Measurements from ENCODE around the gene KAZN. TPM values are rescaled to one million over a fixed set of nuclear protein-coding genes. Genes with fewer than 3 reads are reported as not detected.

KAZN gene
- polyA plus RNA-seq, 2 of the 4 experiments (the other 2 are of a cell fraction) = 1.3 to 1.9 TPM

DNA sequence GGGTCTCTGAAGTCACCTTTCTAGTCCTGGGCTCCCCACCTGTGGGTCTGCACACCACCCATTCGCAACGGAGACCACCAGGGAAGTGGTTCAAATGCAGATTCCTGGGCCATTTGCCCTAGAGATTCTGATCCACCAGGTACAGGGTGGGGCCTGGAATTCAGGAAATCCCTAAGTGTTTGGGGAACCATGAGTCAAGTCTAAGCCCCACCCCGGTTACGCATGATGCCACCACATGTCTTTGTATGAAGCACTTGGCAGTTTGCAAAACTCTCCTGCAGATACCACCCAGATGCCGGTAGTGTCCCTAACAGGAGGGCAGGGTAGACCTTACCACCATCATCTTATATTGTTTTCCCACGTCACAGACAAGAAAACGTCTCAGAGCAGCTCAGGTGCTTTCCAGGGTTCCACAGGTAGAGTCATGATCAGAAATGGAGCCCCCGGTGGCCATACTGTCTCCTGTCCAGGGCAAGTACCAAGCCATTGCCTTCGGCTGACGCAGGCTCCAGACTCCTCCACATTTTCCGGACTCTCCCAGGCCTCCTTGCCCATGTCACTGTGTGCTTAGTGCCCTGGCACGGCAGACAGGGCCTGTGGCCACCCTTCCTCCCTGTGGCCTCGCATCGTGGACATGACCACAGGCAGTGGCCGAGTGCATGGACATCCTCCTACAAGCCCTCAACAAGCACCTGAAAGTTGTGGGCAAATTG, 465.9 kb downstream of the KAZN start:
- no peak overlapping the region for H3K27ac ChIP-seq
- no peak for ATAC-seq
- no peak for TF ChIP-seq PHF8 (IDR thresholded peaks at IDR 0.05; ENCODE audit: borderline replicate concordance, low read depth)
- no peak for TF ChIP-seq POLR2AphosphoS2 (conservative IDR thresholded peaks at IDR 0.05; ENCODE audit: low read length)
- TF ChIP-seq BCL3 (IDR thresholded peaks at IDR 0.05) = no peak
- no peak for TF ChIP-seq MYC (IDR thresholded peaks at IDR 0.05; ENCODE audit: borderline replicate concordance, low read length)
- TF ChIP-seq POLR2A (IDR thresholded peaks at IDR 0.05; ENCODE audit: low read length) = no peak
- no peak for TF ChIP-seq RNF2 (IDR thresholded peaks at IDR 0.05; ENCODE audit: borderline replicate concordance, low read depth)
- TF ChIP-seq, protein P1, sequence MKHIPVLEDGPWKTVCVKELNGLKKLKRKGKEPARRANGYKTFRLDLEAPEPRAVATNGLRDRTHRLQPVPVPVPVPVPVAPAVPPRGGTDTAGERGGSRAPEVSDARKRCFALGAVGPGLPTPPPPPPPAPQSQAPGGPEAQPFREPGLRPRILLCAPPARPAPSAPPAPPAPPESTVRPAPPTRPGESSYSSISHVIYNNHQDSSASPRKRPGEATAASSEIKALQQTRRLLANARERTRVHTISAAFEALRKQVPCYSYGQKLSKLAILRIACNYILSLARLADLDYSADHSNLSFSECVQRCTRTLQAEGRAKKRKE (CRISPR knock-in tag; IDR thresholded peaks at IDR 0.05; ENCODE audit: low read depth) = no peak
- no peak for TF ChIP-seq BHLHE40 (IDR thresholded peaks at IDR 0.05; ENCODE audit: low read depth, low read length)
- no peak for TF ChIP-seq ZSCAN20 (CRISPR knock-in tag; IDR thresholded peaks at IDR 0.05)
- no peak for TF ChIP-seq TFCP2L1 (CRISPR knock-in tag; IDR thresholded peaks at IDR 0.05)
- TF ChIP-seq HDAC2 (IDR thresholded peaks at IDR 0.05) = no peak
- no peak for TF ChIP-seq CEBPB (IDR thresholded peaks at IDR 0.05)
- H3K4me2 ChIP-seq = no peak overlapping the region
- POLR2A ChIA-PET = no interaction called here
- CTCF ChIA-PET = no interaction called here
- no peak for DNase-seq (ENCODE audit: low read depth in 1 of 2, low spot score in 1 of 2)
- no peaks in the 10 kb centered on the region for H3K9me3 ChIP-seq
- no peaks in the 10 kb centered on the region for H3K4me1 ChIP-seq
- FAIRE-seq = no peak
- 79% methylated on average over 15 of the region's 15 CpGs for WGBS (ENCODE audit: missing lambda C conversion rate)
- H3K4me3 ChIP-seq = no peak overlapping the region

GRCh38 chr1:15065291-15065690, 466.8 kb downstream of the KAZN start:
- ChIA-PET CTCF (no interaction called here), POLR2A (no interaction called here)
- Histone ChIP-seq H3K9me3 (no peaks in the 10 kb centered on the region), H3K4me2 (no peak overlapping the region), H3K4me1 (no peaks in the 10 kb centered on the region), H3K4me3 (no peak overlapping the region), H3K27ac (no peak overlapping the region)
- ATAC-seq (no peak), DNase-seq (ENCODE audit: low read depth in 1 of 2, low spot score in 1 of 2) (no peak), FAIRE-seq (no peak)
- 64% methylated on average over 7 of the region's 7 CpGs for WGBS (ENCODE audit: missing lambda C conversion rate)
- no peak for TF ChIP-seq KDM5A (IDR thresholded peaks at IDR 0.05)
- no peak for TF ChIP-seq EHMT2 (IDR thresholded peaks at IDR 0.05; ENCODE audit: low read depth)
- TF ChIP-seq KDM1A (IDR thresholded peaks at IDR 0.05; ENCODE audit: low read depth) = no peak
- TF ChIP-seq EHF (CRISPR knock-in tag; IDR thresholded peaks at IDR 0.05) = no peak
- TF ChIP-seq ESRRA (IDR thresholded peaks at IDR 0.05; ENCODE audit: borderline replicate concordance, low read length) = no peak
- no peak for TF ChIP-seq CHD2 (IDR thresholded peaks at IDR 0.05; ENCODE audit: low read length, partially characterized antibody)
- TF ChIP-seq NR3C1 (IDR thresholded peaks at IDR 0.05) = no peak
- no peak for TF ChIP-seq GATA3 (IDR thresholded peaks at IDR 0.05; ENCODE audit: borderline replicate concordance)
- no peak for TF ChIP-seq POLR2AphosphoS2 (conservative IDR thresholded peaks at IDR 0.05; ENCODE audit: low read length)
- TF ChIP-seq PBX3 (IDR thresholded peaks at IDR 0.05) = no peak
- TF ChIP-seq RARB (CRISPR knock-in tag; IDR thresholded peaks at IDR 0.05) = no peak
- TF ChIP-seq, protein P2, sequence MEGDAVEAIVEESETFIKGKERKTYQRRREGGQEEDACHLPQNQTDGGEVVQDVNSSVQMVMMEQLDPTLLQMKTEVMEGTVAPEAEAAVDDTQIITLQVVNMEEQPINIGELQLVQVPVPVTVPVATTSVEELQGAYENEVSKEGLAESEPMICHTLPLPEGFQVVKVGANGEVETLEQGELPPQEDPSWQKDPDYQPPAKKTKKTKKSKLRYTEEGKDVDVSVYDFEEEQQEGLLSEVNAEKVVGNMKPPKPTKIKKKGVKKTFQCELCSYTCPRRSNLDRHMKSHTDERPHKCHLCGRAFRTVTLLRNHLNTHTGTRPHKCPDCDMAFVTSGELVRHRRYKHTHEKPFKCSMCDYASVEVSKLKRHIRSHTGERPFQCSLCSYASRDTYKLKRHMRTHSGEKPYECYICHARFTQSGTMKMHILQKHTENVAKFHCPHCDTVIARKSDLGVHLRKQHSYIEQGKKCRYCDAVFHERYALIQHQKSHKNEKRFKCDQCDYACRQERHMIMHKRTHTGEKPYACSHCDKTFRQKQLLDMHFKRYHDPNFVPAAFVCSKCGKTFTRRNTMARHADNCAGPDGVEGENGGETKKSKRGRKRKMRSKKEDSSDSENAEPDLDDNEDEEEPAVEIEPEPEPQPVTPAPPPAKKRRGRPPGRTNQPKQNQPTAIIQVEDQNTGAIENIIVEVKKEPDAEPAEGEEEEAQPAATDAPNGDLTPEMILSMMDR (IDR thresholded peaks at IDR 0.05) = no peak
- no peak for TF ChIP-seq EP300 (IDR thresholded peaks at IDR 0.05)
- no peak for TF ChIP-seq FOSB (CRISPR knock-in tag; IDR thresholded peaks at IDR 0.05)
- TF ChIP-seq, protein P3, sequence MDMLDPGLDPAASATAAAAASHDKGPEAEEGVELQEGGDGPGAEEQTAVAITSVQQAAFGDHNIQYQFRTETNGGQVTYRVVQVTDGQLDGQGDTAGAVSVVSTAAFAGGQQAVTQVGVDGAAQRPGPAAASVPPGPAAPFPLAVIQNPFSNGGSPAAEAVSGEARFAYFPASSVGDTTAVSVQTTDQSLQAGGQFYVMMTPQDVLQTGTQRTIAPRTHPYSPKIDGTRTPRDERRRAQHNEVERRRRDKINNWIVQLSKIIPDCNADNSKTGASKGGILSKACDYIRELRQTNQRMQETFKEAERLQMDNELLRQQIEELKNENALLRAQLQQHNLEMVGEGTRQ (IDR thresholded peaks at IDR 0.05) = no peak
- TF ChIP-seq FOSL2 (IDR thresholded peaks at IDR 0.05) = no peak
- TF ChIP-seq FOSL2 (CRISPR knock-in tag; IDR thresholded peaks at IDR 0.05) = no peak
- no peak for TF ChIP-seq HOXB5 (CRISPR knock-in tag; IDR thresholded peaks at IDR 0.05)
- no peak for TF ChIP-seq POLR2A (IDR thresholded peaks at IDR 0.05; ENCODE audit: low read length)

Measured in A549 (cell line).